ENCODE data around the gene CGREF1.
"Not testable (repeated sequence)": the region's sequence is repeated elsewhere in the genome, so short reads cannot be mapped to it uniquely, and the experiment has no call there.

The CGREF1 gene

DNA sequence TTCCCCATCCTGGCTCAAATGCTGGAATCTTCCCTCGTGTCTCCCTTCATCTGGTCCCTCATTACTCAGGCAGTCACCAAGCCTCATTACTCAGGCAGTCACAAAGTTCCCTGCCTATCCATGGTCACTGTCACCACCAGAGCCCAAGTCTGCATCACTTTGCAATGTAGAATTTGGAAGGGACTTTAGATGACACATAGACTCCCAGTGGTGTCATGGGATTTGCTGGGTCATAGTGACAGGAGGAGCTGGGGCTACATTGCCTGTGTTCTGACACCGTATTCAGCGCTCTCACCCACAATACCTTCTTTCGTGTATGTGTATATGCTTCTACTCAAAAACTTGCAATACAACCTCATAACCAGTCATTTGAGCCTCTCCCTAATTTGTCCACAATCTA, 42.6 kb downstream of the CGREF1 start:
- DNase-seq (ENCODE audit: low read depth), result no peak
- no peak overlapping the region for H3K4me3 ChIP-seq (ENCODE audit: low read depth, low read length)
- TF ChIP-seq, protein P1, sequence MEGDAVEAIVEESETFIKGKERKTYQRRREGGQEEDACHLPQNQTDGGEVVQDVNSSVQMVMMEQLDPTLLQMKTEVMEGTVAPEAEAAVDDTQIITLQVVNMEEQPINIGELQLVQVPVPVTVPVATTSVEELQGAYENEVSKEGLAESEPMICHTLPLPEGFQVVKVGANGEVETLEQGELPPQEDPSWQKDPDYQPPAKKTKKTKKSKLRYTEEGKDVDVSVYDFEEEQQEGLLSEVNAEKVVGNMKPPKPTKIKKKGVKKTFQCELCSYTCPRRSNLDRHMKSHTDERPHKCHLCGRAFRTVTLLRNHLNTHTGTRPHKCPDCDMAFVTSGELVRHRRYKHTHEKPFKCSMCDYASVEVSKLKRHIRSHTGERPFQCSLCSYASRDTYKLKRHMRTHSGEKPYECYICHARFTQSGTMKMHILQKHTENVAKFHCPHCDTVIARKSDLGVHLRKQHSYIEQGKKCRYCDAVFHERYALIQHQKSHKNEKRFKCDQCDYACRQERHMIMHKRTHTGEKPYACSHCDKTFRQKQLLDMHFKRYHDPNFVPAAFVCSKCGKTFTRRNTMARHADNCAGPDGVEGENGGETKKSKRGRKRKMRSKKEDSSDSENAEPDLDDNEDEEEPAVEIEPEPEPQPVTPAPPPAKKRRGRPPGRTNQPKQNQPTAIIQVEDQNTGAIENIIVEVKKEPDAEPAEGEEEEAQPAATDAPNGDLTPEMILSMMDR (IDR thresholded peaks at IDR 0.05; ENCODE audit: insufficient read depth, low read depth, low read length, missing control alignments), result no peak

DNA sequence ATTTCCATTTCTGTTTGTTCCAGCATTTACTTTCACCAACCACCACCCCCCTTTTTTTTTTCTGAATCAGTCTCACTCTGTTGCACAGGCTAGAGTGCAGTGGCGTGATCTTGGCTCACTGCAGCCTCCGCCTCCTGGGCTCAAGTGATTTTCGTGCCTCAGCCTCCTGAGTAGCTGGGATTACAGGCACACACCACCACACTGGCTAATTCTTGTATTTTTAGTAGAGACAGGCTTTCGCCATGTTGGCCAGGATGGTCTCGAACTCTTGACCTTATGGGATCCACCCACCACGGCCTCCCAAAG, 43.4 kb downstream of the CGREF1 start:
- H3K4me3 ChIP-seq (ENCODE audit: low read depth, low read length); DNase-seq (ENCODE audit: low read depth): not testable (repeated sequence)

DNA sequence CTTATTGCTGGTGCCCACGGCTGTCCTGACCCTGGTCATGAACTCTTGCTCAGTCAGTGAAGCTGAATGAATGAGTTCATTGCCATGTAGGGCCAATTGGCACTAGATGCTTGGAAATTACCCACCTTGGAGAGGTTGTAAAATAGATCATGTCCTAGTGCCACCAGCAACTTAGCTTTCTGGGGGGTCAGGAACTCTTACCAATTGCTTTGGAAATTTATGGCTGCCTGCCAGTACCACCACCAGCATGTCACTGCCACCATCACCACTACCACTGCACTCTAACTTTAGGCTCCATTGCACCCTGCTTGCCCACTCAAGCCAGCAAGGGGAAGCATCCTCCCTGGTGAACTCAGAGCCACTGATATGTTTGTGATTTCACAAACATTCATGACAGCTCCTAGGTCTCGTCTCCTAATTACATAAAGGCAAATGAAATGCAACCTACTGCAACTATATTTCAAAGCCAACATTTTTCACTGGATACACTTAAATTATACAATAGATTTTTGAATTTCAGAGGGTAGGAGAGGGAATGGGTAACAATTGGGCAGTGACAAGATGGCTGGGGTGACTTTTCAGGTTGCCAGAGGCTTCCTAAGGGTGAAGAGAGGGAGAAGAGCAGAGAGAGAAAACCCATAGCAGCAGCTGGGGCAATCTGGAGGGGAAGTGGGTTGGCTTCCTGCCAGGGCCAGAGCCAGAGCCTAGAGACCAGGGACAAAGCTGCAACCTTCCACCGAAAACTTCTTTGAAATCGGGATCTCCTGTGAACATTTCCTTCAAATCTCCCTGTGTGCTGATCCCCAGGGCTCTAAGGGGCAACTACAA, 44.0 kb downstream of the CGREF1 start:
- TF ChIP-seq, protein P1 (IDR thresholded peaks at IDR 0.05; ENCODE audit: insufficient read depth, low read depth, low read length, missing control alignments), result no peak
- no peak overlapping the region for H3K4me3 ChIP-seq (ENCODE audit: low read depth, low read length)
- peak; percentile 82 for DNase-seq (ENCODE audit: low read depth)

DNA sequence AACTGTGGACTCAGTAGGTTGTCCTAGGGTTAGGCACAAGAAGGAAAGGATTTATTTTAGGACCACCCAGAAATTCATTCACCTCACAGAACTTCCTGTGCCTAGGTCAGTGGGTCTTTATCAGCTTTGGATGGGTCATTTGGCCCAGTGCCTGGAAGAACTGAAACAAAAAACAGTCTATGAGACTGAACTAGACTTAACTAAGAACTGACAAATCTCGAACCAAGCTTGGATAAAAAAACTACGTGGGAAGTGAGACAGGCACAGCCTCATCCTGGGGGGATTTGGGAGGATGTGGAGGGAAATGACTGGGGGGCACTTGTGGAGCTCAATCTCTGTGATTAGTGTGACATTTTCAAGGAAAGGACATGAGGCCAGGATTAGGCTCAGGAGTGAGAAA, 45.1 kb downstream of the CGREF1 start:
- TF ChIP-seq, protein P1 (IDR thresholded peaks at IDR 0.05; ENCODE audit: insufficient read depth, low read depth, low read length, missing control alignments), result no peak
- DNase-seq (ENCODE audit: low read depth), result no peak
- H3K4me3 ChIP-seq (ENCODE audit: low read depth, low read length), result no peak overlapping the region

DNA sequence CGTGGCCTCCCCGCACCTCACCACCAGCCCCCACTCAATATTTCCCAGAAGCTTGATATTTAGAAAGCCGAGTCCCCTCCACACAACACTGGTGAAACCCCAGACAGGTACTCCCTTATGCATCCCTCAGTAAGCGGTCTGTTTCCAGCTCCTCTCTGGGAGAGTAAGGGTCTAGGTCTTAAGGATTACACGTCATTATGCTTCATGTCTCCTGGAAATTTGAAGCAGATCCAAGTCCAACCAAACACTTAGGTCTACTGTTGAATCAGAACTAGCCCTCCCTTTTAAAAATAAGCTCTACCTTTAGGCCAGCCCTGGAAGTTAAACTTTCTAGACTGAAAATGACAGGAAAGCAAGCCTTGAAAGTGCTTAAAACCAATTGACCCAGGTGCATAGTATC, 46.0 kb downstream of the CGREF1 start:
- peak overlapping the region; percentile 73 for H3K4me3 ChIP-seq (ENCODE audit: low read depth, low read length)
- DNase-seq (ENCODE audit: low read depth), result no peak
- TF ChIP-seq, protein P1 (IDR thresholded peaks at IDR 0.05; ENCODE audit: insufficient read depth, low read depth, low read length, missing control alignments), result no peak

DNA sequence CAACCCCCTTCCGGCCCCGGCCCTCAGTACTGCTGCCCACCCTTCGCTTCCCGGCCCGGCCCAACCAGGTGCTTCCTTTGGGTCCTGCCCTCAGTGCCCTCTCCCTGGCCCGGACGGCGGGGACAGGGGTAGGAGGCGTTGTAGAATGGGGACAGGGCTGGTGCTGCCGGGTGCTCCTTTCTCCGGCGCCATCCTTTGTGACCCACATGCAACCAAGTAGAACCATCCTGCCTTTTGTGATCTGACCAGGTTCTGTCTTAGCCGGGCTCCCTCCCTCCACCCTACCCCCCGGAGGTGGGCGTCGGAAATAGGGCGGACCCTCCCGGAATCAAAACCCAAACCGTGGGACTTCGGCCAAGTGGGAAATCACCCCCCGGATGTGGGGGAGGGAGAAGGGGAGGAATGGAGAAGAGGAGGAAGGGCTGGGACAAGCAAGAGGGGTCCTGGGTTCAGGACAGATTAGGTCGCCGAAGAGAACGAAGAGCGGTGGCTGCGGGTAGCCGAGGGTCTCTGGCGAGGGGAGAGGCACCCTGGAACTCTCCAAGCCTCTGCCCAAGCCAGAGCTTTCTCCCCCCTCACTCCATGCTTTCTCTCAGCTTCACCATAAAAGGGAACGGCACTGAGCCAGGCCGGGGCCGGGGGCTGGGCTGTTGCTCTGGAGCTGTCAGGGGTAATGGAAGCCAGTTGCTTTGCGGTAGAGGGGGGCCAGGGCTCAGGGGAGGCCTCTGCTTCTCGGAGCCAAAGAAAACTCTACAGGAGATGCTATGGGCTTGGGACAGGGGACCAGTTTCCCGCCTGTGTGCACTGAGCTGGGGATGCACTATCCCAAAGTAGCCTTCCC, 46.7 kb downstream of the CGREF1 start:
- peak; percentile 69 for DNase-seq (ENCODE audit: low read depth)
- H3K4me3 ChIP-seq (ENCODE audit: low read depth, low read length), result peak overlapping the region; percentile 73
- TF ChIP-seq, protein P1 (IDR thresholded peaks at IDR 0.05; ENCODE audit: insufficient read depth, low read depth, low read length, missing control alignments), result no peak

DNA sequence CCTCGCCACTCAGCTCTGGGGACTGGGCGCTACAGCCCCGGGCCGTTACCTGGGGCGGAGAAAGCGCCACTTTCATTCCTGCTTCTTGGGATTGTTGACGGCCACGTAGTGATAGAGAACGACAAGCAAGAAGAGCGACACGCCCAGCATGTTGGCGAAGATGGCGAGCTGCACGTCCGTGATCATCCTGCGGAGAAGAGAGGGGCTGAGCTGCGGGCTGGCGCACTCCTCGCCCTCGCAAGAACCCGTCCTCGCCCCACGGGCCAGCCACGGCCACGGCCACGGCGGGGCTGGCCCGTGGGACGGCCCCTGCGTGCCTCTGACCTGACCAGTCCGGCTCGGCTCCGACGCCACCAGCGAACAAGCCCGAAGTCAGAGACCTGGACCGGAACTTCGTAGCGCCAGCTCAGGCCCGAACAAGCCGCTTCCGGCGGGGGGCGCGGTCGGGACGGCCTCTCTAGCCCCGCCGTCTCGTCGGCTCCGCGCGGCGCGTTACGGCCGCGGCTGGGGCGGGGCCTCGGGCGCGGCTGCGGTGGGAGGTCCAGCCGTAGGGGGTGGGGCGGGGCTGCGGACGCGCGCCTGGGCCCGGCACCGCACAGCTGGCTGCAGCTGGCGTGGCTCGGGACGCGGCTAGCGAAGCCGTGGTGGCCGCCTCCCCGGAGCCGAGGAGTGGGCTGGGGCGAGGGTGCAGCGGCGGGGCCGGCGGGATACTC, 47.5 kb downstream of the CGREF1 start, which contains the start of gene OST4:
OST4 (minus strand) TSS at position 378 of the 713 bp plus-strand sequence.
- TF ChIP-seq, protein P1 (IDR thresholded peaks at IDR 0.05; ENCODE audit: insufficient read depth, low read depth, low read length, missing control alignments), result no peak
- peak within 1 kb of the TSS; percentile 73 for H3K4me3 ChIP-seq (ENCODE audit: low read depth, low read length)
- DNase-seq (ENCODE audit: low read depth), result peak; percentile 96

All from GM12865 (cell line).